ENCODE results near the gene RTN4R.

RTN4R gene

GRCh38 chr22:20192972-20193760, 75.0 kb downstream of the RTN4R start:
- Histone ChIP-seq H3K79me2 (ENCODE audit: insufficient read depth, low read length) (no peaks in the 10 kb centered on the region), H3K27me3 (ENCODE audit: insufficient read depth, low read length, poor library complexity) (no peaks in the 10 kb centered on the region), H3K36me3 (ENCODE audit: insufficient read depth, low read length) (no peaks in the 10 kb centered on the region), H3K4me2 (ENCODE audit: insufficient read depth, low read length) (no peak overlapping the region), H3K4me1 (ENCODE audit: insufficient read depth, low read length) (no peaks in the 10 kb centered on the region), H4K20me1 (ENCODE audit: insufficient read depth, low read length) (no peaks in the 10 kb centered on the region), H3K27ac (ENCODE audit: low read length) (no peak overlapping the region), H3K4me3 (ENCODE audit: low read depth in 1 of 2, low read length in 2 of 2) (no peak overlapping the region), H3K9ac (ENCODE audit: low read depth, low read length) (no peak overlapping the region), H2AFZ (ENCODE audit: low read depth, low read length) (no peak overlapping the region), H3K9me3 (ENCODE audit: insufficient read depth, low read length, severe bottlenecking) (no peaks in the 10 kb centered on the region)
- no peak for TF ChIP-seq EZH2 (IDR thresholded peaks at IDR 0.05; ENCODE audit: borderline replicate concordance, low read depth, low read length, severe bottlenecking)
- no peak for TF ChIP-seq CTCF (IDR thresholded peaks at IDR 0.05; ENCODE audit: borderline replicate concordance, extremely low read depth, low read length, poor library complexity, severe bottlenecking)
- DNase-seq (no peak), ATAC-seq (ENCODE audit: insufficient read depth, low read depth) (no peak)

- no peaks in the 10 kb centered on the region for H3K36me3 ChIP-seq (ENCODE audit: insufficient read depth, low read length)
- H3K27me3 ChIP-seq (ENCODE audit: insufficient read depth, low read length, poor library complexity), result no peaks in the 10 kb centered on the region
- no peaks in the 10 kb centered on the region for H3K4me1 ChIP-seq (ENCODE audit: insufficient read depth, low read length)
- no peak overlapping the region for H3K27ac ChIP-seq (ENCODE audit: low read length)
- no peaks in the 10 kb centered on the region for H3K79me2 ChIP-seq (ENCODE audit: insufficient read depth, low read length)
- no peak for ATAC-seq (ENCODE audit: insufficient read depth, low read depth)
- H4K20me1 ChIP-seq (ENCODE audit: insufficient read depth, low read length), result no peaks in the 10 kb centered on the region
- no peak overlapping the region for H3K9ac ChIP-seq (ENCODE audit: low read depth, low read length)
- no peak overlapping the region for H2AFZ ChIP-seq (ENCODE audit: low read depth, low read length)
- no peak overlapping the region for H3K4me2 ChIP-seq (ENCODE audit: insufficient read depth, low read length)
- TF ChIP-seq EZH2 (IDR thresholded peaks at IDR 0.05; ENCODE audit: borderline replicate concordance, low read depth, low read length, severe bottlenecking) (no peak), CTCF (IDR thresholded peaks at IDR 0.05; ENCODE audit: borderline replicate concordance, extremely low read depth, low read length, poor library complexity, severe bottlenecking) (no peak)
- no peak for DNase-seq
- H3K4me3 ChIP-seq (ENCODE audit: low read depth in 1 of 2, low read length in 2 of 2), result no peak overlapping the region
- H3K9me3 ChIP-seq (ENCODE audit: insufficient read depth, low read length, severe bottlenecking), result no peaks in the 10 kb centered on the region
Measured at GRCh38 chr22:20192293-20192971, 75.7 kb downstream of the RTN4R start.

GRCh38 chr22:20191803-20192202, 76.3 kb downstream of the RTN4R start:
- Histone ChIP-seq H3K4me1 (ENCODE audit: insufficient read depth, low read length) (no peaks in the 10 kb centered on the region), H3K4me3 (ENCODE audit: low read depth in 1 of 2, low read length in 2 of 2) (no peak overlapping the region), H3K79me2 (ENCODE audit: insufficient read depth, low read length) (no peaks in the 10 kb centered on the region), H3K27ac (ENCODE audit: low read length) (no peak overlapping the region), H4K20me1 (ENCODE audit: insufficient read depth, low read length) (no peaks in the 10 kb centered on the region), H3K9me3 (ENCODE audit: insufficient read depth, low read length, severe bottlenecking) (no peaks in the 10 kb centered on the region), H3K9ac (ENCODE audit: low read depth, low read length) (no peak overlapping the region), H3K36me3 (ENCODE audit: insufficient read depth, low read length) (no peaks in the 10 kb centered on the region), H3K4me2 (ENCODE audit: insufficient read depth, low read length) (no peak overlapping the region), H3K27me3 (ENCODE audit: insufficient read depth, low read length, poor library complexity) (no peaks in the 10 kb centered on the region), H2AFZ (ENCODE audit: low read depth, low read length) (no peak overlapping the region)
- no peak for TF ChIP-seq CTCF (IDR thresholded peaks at IDR 0.05; ENCODE audit: borderline replicate concordance, extremely low read depth, low read length, poor library complexity, severe bottlenecking)
- TF ChIP-seq EZH2 (IDR thresholded peaks at IDR 0.05; ENCODE audit: borderline replicate concordance, low read depth, low read length, severe bottlenecking), result no peak
- no peak for DNase-seq
- no peak for ATAC-seq (ENCODE audit: insufficient read depth, low read depth)

Measured in DND-41 (cell line).